BLaER1 treated with 17β-estradiol and CSF1 and Interleukin-3, amounts not matched to agents 10 nM and 100 nM (cell line): ENCODE measurements around the gene CFAP97.

Experiments
- H3K27ac ChIP-seq, 11 experiments: shearing (Covaris generic); formaldehyde crosslinking; 2 replicates each; pipeline ENCODE4 v1.8.1; 2022
- H3K27me3 ChIP-seq, 11 experiments: shearing (Covaris generic); formaldehyde crosslinking; 2 replicates each; pipeline ENCODE4 v1.8.1; 2022
- H3K36me3 ChIP-seq, 11 experiments: shearing (Covaris generic); formaldehyde crosslinking; 2 replicates each; pipeline ENCODE4 v1.8.1; 2022
- H3K4me1 ChIP-seq, 10 experiments: shearing (Covaris generic); formaldehyde crosslinking; 2 replicates each; pipeline ENCODE4 v1.8.1; 2022
- H3K4me2 ChIP-seq, 11 experiments: shearing (Covaris generic); formaldehyde crosslinking; 2 replicates each; pipeline ENCODE4 v1.8.1; 2022
- H3K4me3 ChIP-seq, 10 experiments: shearing (Covaris generic); formaldehyde crosslinking; 2 replicates each; pipeline ENCODE4 v1.8.1; 2022
- H3K9ac ChIP-seq, 11 experiments: shearing (Covaris generic); formaldehyde crosslinking; 2 replicates each; pipeline ENCODE4 v1.8.1; 2022
- H3K9me3 ChIP-seq, 11 experiments: shearing (Covaris generic); formaldehyde crosslinking; replicated peaks in 1 of 11; 2 replicates each; pipeline ENCODE4 v1.8.1; 2022
- H4K20me1 ChIP-seq, 11 experiments: shearing (Covaris generic); formaldehyde crosslinking; 2 replicates each; pipeline ENCODE4 v1.8.1; 2022
- Cebpa-rat ChIP-seq, 11 experiments: shearing (Covaris generic); IDR thresholded peaks; 2 replicates each; pipeline ENCODE4 v1.8.1; 2022

The CFAP97 gene

GRCh38 chr4:185196437-185196836 is 7.4 kb downstream of the CFAP97 start:
- H3K27ac ChIP-seq: no peak overlapping the region
- peaks cover 21 to 89% (median 52%) of the 10 kb centered on the region in 11 experiments; a peak in 17 of 22 replicates for H4K20me1 ChIP-seq

GRCh38 chr4:185194924-185195888 is 8.6 kb downstream of the CFAP97 start:
- Histone ChIP-seq H3K27ac (0 out of 22 replicates have a peak overlapping the region, but pooled peaks of 1 of the 11 experiments have one; percentile 4), H4K20me1 (peaks cover 17 to 80% (median 48%) of the 10 kb centered on the region in 11 experiments; a peak in 17 of 22 replicates), H3K9me3 (peaks cover 0 to 8% (median 0%) of the 10 kb centered on the region in 11 experiments; a peak in 2 of 22 replicates), H3K4me3 (no peak overlapping the region), H3K4me2 (peak overlapping the region in 3 of 11 experiments; percentile 20 to 56 (median 37); a peak in 6 of 22 replicates), H3K36me3 (peaks cover 24 to 85% (median 60%) of the 10 kb centered on the region in 11 experiments), H3K27me3 (no peaks in the 10 kb centered on the region), H3K9ac (no peak overlapping the region), H3K4me1 (peaks cover 0 to 27% (median 2%) of the 10 kb centered on the region in 10 experiments; a peak in 8 of 20 replicates)
- TF ChIP-seq Cebpa-rat (IDR thresholded peaks at IDR 0.05): no peak

More at GRCh38 chr4:185196437-185196836, 7.4 kb downstream of the CFAP97 start:
- H3K36me3 ChIP-seq: peaks cover 14 to 85% (median 56%) of the 10 kb centered on the region in 11 experiments
- no peaks in the 10 kb centered on the region for H3K27me3 ChIP-seq
- H3K9me3 ChIP-seq: peaks cover 0 to 8% (median 0%) of the 10 kb centered on the region in 11 experiments; a peak in 2 of 22 replicates
- H3K4me2 ChIP-seq: no peak overlapping the region
- H3K9ac ChIP-seq: no peak overlapping the region
- peaks cover 1 to 23% (median 3%) of the 10 kb centered on the region in 10 experiments; a peak in 15 of 20 replicates for H3K4me1 ChIP-seq
- H3K4me3 ChIP-seq: no peak overlapping the region
- no peak for TF ChIP-seq Cebpa-rat (IDR thresholded peaks at IDR 0.05)

- Histone ChIP-seq H3K4me3 (no peak overlapping the region), H4K20me1 (peaks cover 21 to 84% (median 44%) of the 10 kb centered on the region in 11 experiments; a peak in 19 of 22 replicates), H3K36me3 (peaks cover 48 to 87% (median 77%) of the 10 kb centered on the region in 11 experiments), H3K9ac (no peak overlapping the region), H3K27me3 (no peaks in the 10 kb centered on the region), H3K4me1 (peaks cover 0 to 28% (median 2%) of the 10 kb centered on the region in 10 experiments; a peak in 8 of 20 replicates), H3K27ac (no peak overlapping the region), H3K9me3 (peaks cover 0 to 8% (median 0%) of the 10 kb centered on the region in 11 experiments; a peak in 2 of 22 replicates), H3K4me2 (0 out of 22 replicates have a peak overlapping the region, but pooled peaks of 2 of the 11 experiments have one; percentile 4 to 29)
- TF ChIP-seq Cebpa-rat (IDR thresholded peaks at IDR 0.05): no peak
Measured at GRCh38 chr4:185192059-185192458, 11.7 kb downstream of the CFAP97 start.

GRCh38 chr4:185190306-185190856 is 13.4 kb downstream of the CFAP97 start:
- Histone ChIP-seq H3K4me1 (peaks cover 0 to 24% (median 2%) of the 10 kb centered on the region in 10 experiments; a peak in 9 of 20 replicates), H3K9me3 (peaks cover 0 to 8% (median 0%) of the 10 kb centered on the region in 11 experiments; a peak in 2 of 22 replicates), H3K9ac (no peak overlapping the region), H3K4me2 (no peak overlapping the region), H3K4me3 (no peak overlapping the region), H3K36me3 (peaks cover 43 to 88% (median 69%) of the 10 kb centered on the region in 11 experiments), H3K27me3 (no peaks in the 10 kb centered on the region), H4K20me1 (peaks cover 19 to 84% (median 53%) of the 10 kb centered on the region in 11 experiments; a peak in 19 of 22 replicates), H3K27ac (no peak overlapping the region)
- TF ChIP-seq Cebpa-rat (IDR thresholded peaks at IDR 0.05): no peak

- Histone ChIP-seq H3K4me2 (no peak overlapping the region), H3K4me3 (no peak overlapping the region), H3K4me1 (peaks cover 0 to 18% (median 2%) of the 10 kb centered on the region in 10 experiments; a peak in 9 of 20 replicates), H3K9ac (no peak overlapping the region), H3K9me3 (peaks cover 0 to 8% (median 0%) of the 10 kb centered on the region in 11 experiments; a peak in 2 of 22 replicates), H4K20me1 (peaks cover 16 to 84% (median 51%) of the 10 kb centered on the region in 11 experiments; a peak in 19 of 22 replicates), H3K36me3 (peaks cover 43 to 84% (median 63%) of the 10 kb centered on the region in 11 experiments), H3K27me3 (no peaks in the 10 kb centered on the region), H3K27ac (no peak overlapping the region)
- TF ChIP-seq Cebpa-rat (IDR thresholded peaks at IDR 0.05): no peak
Measured at GRCh38 chr4:185189606-185190305, 14.0 kb downstream of the CFAP97 start.

GRCh38 chr4:185186769-185187168 is 17.0 kb downstream of the CFAP97 start:
- no peaks in the 10 kb centered on the region for H3K27me3 ChIP-seq
- H3K36me3 ChIP-seq: peaks cover 44 to 88% (median 50%) of the 10 kb centered on the region in 11 experiments
- H3K4me1 ChIP-seq: peaks cover 0 to 8% (median 0%) of the 10 kb centered on the region in 10 experiments; a peak in 3 of 20 replicates
- H3K9me3 ChIP-seq: no peaks in the 10 kb centered on the region
- no peak overlapping the region for H3K4me3 ChIP-seq
- no peak overlapping the region for H3K4me2 ChIP-seq
- H4K20me1 ChIP-seq: peaks cover 31 to 85% (median 62%) of the 10 kb centered on the region in 11 experiments; a peak in 20 of 22 replicates
- H3K9ac ChIP-seq: no peak overlapping the region
- TF ChIP-seq Cebpa-rat (IDR thresholded peaks at IDR 0.05): no peak
- H3K27ac ChIP-seq: no peak overlapping the region

GRCh38 chr4:185183622-185184281 is 20.0 kb downstream of the CFAP97 start:
- Histone ChIP-seq H3K4me3 (no peak overlapping the region), H3K9ac (no peak overlapping the region), H3K9me3 (no peaks in the 10 kb centered on the region; a peak in 1 of 22 replicates), H3K27ac (no peak overlapping the region), H3K36me3 (peaks cover 24 to 63% (median 35%) of the 10 kb centered on the region in 11 experiments), H3K27me3 (no peaks in the 10 kb centered on the region), H3K4me2 (no peak overlapping the region), H4K20me1 (peaks cover 46 to 93% (median 65%) of the 10 kb centered on the region in 11 experiments; a peak in 21 of 22 replicates), H3K4me1 (no peaks in the 10 kb centered on the region; a peak in 2 of 20 replicates)
- no peak for TF ChIP-seq Cebpa-rat (IDR thresholded peaks at IDR 0.05)
